Prostate gland (tissue), 2 donors: Measurements from ENCODE around the gene SFR1. TPM values are rescaled to one million over a fixed set of nuclear protein-coding genes. Genes with fewer than 3 reads are reported as not detected.

Experiments
- DNase-seq: peaks from one replicate; pipeline ENCODE4 v3.0.0-alpha.2; 2019; ENCODE audit warnings: low spot score
- H3K27ac ChIP-seq, 2 donors: fragments of 200-600 bp; sonication (generic); 2 replicates each; pipeline ENCODE4 v1.5.1; 2017 to 2019
- H3K27me3 ChIP-seq: fragments of 200-600 bp; sonication (generic); replicated peaks from 2 replicates; pipeline ENCODE4 v1.5.1; 2019; ENCODE audit not compliant: insufficient read depth
- H3K36me3 ChIP-seq, 2 donors: fragments of 200-600 bp; sonication (generic); 1 replicate in 1 of 2; 2 replicates in 1 of 2; pipeline versions ENCODE4 v1.5.1 to v1.8.1; 2017 to 2019
- H3K4me1 ChIP-seq: fragments of 200-600 bp; sonication (generic); replicated peaks from 2 replicates; pipeline ENCODE4 v1.5.1; 2019
- H3K4me3 ChIP-seq, 2 donors: fragments of 200-600 bp; sonication (generic); 2 replicates each; pipeline ENCODE4 v1.5.1; 2017 to 2019
- H3K9me3 ChIP-seq: fragments of 200-600 bp; sonication (generic); 2 replicates; pipeline ENCODE4 v1.5.1; 2017
- POLR2A ChIP-seq: fragments of 450-650 bp; IDR thresholded peaks from one replicate; pipeline ENCODE4 v1.6.1; 2016; ENCODE audit warnings: antibody characterized with exemption, mild to moderate bottlenecking
- POLR2AphosphoS5 ChIP-seq: sonication (generic); formaldehyde crosslinking; IDR thresholded peaks from one replicate; pipeline ENCODE4 v1.6.1; 2017; ENCODE audit warnings: antibody characterized with exemption
- WGBS: methylation state at CpG from one replicate; pipeline ENCODE4 v1.1.5; 2018; 5-methylcytosine and 5-hydroxymethylcytosine counted together
- intact Hi-C: fragments of 100-400 bp; cut with DNase I; formaldehyde crosslinking; loops from one replicate; pipeline ENCODE4 v1.14.2; 2022
- total RNA-seq, 2 donors: library from RNA; depleted of rRNA; stranded (reverse); fragments of >200 nt; gene quantifications; one replicate each; pipeline ENCODE4 v1.1.0, GENCODE V29; 2016
- TF ChIP-seq, protein P1 (sequence below), 4 experiments: fragments of 200-600 bp in 2 of 4; fragments of 450-650 bp in 2 of 4; sonication (generic) in 2 of 4; IDR thresholded peaks; 1 replicate in 3 of 4; 2 replicates in 1 of 4; pipeline ENCODE4 v1.5.1; 2016 to 2019; ENCODE audit warnings: antibody characterized with exemption in 4 of 4, mild to moderate bottlenecking in 2 of 4, moderate library complexity in 2 of 4

SFR1 gene
- total RNA-seq, 2 donors from 2014 or later: 8.1 to 16.3 TPM

- no peak for TF ChIP-seq POLR2A
- TF ChIP-seq POLR2AphosphoS5: no peak
- TF ChIP-seq, protein P1, sequence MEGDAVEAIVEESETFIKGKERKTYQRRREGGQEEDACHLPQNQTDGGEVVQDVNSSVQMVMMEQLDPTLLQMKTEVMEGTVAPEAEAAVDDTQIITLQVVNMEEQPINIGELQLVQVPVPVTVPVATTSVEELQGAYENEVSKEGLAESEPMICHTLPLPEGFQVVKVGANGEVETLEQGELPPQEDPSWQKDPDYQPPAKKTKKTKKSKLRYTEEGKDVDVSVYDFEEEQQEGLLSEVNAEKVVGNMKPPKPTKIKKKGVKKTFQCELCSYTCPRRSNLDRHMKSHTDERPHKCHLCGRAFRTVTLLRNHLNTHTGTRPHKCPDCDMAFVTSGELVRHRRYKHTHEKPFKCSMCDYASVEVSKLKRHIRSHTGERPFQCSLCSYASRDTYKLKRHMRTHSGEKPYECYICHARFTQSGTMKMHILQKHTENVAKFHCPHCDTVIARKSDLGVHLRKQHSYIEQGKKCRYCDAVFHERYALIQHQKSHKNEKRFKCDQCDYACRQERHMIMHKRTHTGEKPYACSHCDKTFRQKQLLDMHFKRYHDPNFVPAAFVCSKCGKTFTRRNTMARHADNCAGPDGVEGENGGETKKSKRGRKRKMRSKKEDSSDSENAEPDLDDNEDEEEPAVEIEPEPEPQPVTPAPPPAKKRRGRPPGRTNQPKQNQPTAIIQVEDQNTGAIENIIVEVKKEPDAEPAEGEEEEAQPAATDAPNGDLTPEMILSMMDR (IDR thresholded peaks at IDR 0.05): no peak
- Histone ChIP-seq H3K4me3 (no peak overlapping the region), H3K9me3 (no peaks in the 10 kb centered on the region), H3K27ac (no peak overlapping the region), H3K36me3 (no peaks in the 10 kb centered on the region), H3K4me1 (no peaks in the 10 kb centered on the region), H3K27me3 (no peaks in the 10 kb centered on the region)
- intact Hi-C loops: no loop called here
- DNase-seq: no peak
- WGBS: 94% methylated on average over 4 of the region's 4 CpGs
Observed at GRCh38 chr10:104098358-104098925, 23.5 kb upstream of the SFR1 start.

DNA sequence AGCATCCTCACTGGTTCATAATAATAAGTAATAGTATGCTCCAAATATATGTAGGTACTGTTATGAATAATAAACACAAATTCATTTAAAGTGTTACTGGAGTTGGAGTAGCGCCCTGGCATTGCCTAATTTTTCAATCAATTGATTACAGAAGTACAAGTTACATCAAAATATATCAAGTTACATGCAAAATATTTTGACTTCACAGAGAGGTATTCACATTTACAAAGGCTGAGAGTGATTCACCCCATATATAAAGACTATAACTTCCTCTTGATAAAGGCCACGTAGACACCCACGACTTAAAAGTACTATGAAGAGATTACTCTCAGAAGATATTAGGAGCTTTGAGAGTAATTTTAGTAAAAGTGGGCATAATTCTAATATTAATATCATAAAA is 22.7 kb upstream of the SFR1 start:
- intact Hi-C loops: no loop called here

GRCh38 chr10:104099941-104100340 is 22.0 kb upstream of the SFR1 start:
- intact Hi-C loops: no loop called here
- H3K27me3 ChIP-seq: no peaks in the 10 kb centered on the region
- H3K4me1 ChIP-seq: no peaks in the 10 kb centered on the region
- H3K27ac ChIP-seq: no peak overlapping the region
- DNase-seq: no peak
- H3K36me3 ChIP-seq: no peaks in the 10 kb centered on the region
- H3K9me3 ChIP-seq: no peaks in the 10 kb centered on the region
- TF ChIP-seq, protein P1 (IDR thresholded peaks at IDR 0.05): no peak
- TF ChIP-seq POLR2AphosphoS5 (no peak), POLR2A (no peak)
- H3K4me3 ChIP-seq: no peak overlapping the region

More for the DNA sequence above, 22.7 kb upstream of the SFR1 start:
- Histone ChIP-seq H3K4me1 (no peaks in the 10 kb centered on the region), H3K36me3 (no peaks in the 10 kb centered on the region), H3K4me3 (no peak overlapping the region), H3K27ac (no peak overlapping the region), H3K9me3 (no peaks in the 10 kb centered on the region), H3K27me3 (no peaks in the 10 kb centered on the region)
- WGBS: 88% methylated on average over 3 of the region's 3 CpGs
- TF ChIP-seq, protein P1 (IDR thresholded peaks at IDR 0.05): no peak
- TF ChIP-seq POLR2AphosphoS5 (no peak), POLR2A (no peak)
- DNase-seq: no peak

- DNase-seq: no peak
- Histone ChIP-seq H3K9me3 (no peaks in the 10 kb centered on the region), H3K27ac (no peak overlapping the region), H3K4me3 (no peak overlapping the region), H3K36me3 (no peaks in the 10 kb centered on the region), H3K27me3 (no peaks in the 10 kb centered on the region), H3K4me1 (no peaks in the 10 kb centered on the region)
- WGBS: 0% methylated on average over 1 of the region's 1 CpG
- intact Hi-C loops: no loop called here
- TF ChIP-seq POLR2AphosphoS5: no peak
Observed at GRCh38 chr10:104100795-104101194, 21.2 kb upstream of the SFR1 start.

- no peaks in the 10 kb centered on the region for H3K36me3 ChIP-seq
- intact Hi-C loops: no loop called here
- no peak overlapping the region for H3K4me3 ChIP-seq
- no peaks in the 10 kb centered on the region for H3K4me1 ChIP-seq
- H3K9me3 ChIP-seq: no peaks in the 10 kb centered on the region
- no peaks in the 10 kb centered on the region for H3K27me3 ChIP-seq
- H3K27ac ChIP-seq: no peak overlapping the region
- no peak for TF ChIP-seq POLR2A
- no peak for TF ChIP-seq POLR2AphosphoS5
- TF ChIP-seq, protein P1 (IDR thresholded peaks at IDR 0.05): no peak
- 64% methylated on average over 1 of the region's 1 CpG for WGBS
- no peak for DNase-seq
Observed at GRCh38 chr10:104101902-104102301, 20.1 kb upstream of the SFR1 start.
